Measurements from ENCODE around the gene TEKT3. TPM values are rescaled to one million over a fixed set of nuclear protein-coding genes. Genes with fewer than 3 reads are reported as not detected.
A peak's percentile ranks its signal among the peaks of the same experiment; 100 is the strongest.

The TEKT3 gene
- not detected in 2 replicates for total RNA-seq (2011; cell fraction: chromatin; rRNA removed; ENCODE audit: low replicate concordance)
- total RNA-seq (2011; cell fraction: nucleolus; rRNA removed) = not detected in 2 replicates
- not detected in 2 replicates for total RNA-seq (2011; cell fraction: nucleoplasm; rRNA removed)
- total RNA-seq (2014; rRNA removed) = not detected in 2 replicates
- total RNA-seq (2014; rRNA removed; fragmentation: Illumina TruSeq; extraction: Trizol) = not detected in 2 replicates
- total RNA-seq (2015; rRNA removed; fragmentation: Illumina TruSeq; extraction: Trizol) = not detected in 2 replicates
- not detected in 2 replicates for total RNA-seq (2021)
- polyA plus RNA-seq (2011; rRNA removed) = 0.11 TPM in 1 of 2 replicates, not detected in the other
- polyA plus RNA-seq (2011; cell fraction: cytosol; rRNA removed) = not detected in 2 replicates
- polyA plus RNA-seq (2011; cell fraction: nucleus; rRNA removed) = 0.67 and 1.4 TPM in 2 replicates
- polyA plus RNA-seq (2012) = 1.5 TPM in 1 of 2 replicates, not detected in the other
- polyA plus RNA-seq (2014; fragmentation: Illumina TruSeq; extraction: Trizol) = not detected in 2 replicates
- polyA plus RNA-seq (2014; fragmentation: Nextera tagmentation; extraction: Ambion mirVana) = not detected
- 0.34 TPM in 1 of 2 replicates, not detected in the other for polyA plus RNA-seq (2014; rRNA removed)
- polyA minus RNA-seq (2011; rRNA and poly(A)+ RNA removed) = not detected in 2 replicates
- polyA minus RNA-seq (2011; cell fraction: cytosol; rRNA and poly(A)+ RNA removed) = not detected in 2 replicates
- polyA minus RNA-seq (2011; cell fraction: nucleus; rRNA and poly(A)+ RNA removed) = not detected in 2 replicates
- percentile 10 among the genes with signal in this experiment for Bru-seq, nascent RNA
- BruChase-seq, experiment 1, labeled RNA remaining after a 2-hour chase = percentile 7 among the genes with signal in this experiment
- BruChase-seq, experiment 2, labeled RNA remaining after a 6-hour chase = percentile 3 among the genes with signal in this experiment
- long read RNA-seq, experiment 1 = 0 reads
- long read RNA-seq, experiment 2 = 0 reads
- long read RNA-seq, experiment 3 = 0 reads

GRCh38 chr17:15341385-15341849 is at the start of gene TEKT3:
TEKT3 (minus strand) TSS chr17:15341597; CDS start chr17:15331585, 10,012 bp downstream.
- Histone ChIP-seq H3K27ac (ENCODE audit: extremely low read depth, low read depth, low read length) (no peak within 1 kb of the TSS), H3K36me3 (ENCODE audit: control insufficient read depth, insufficient read depth, low read length) (no peaks in the 10 kb centered on the region), H3K9me3 (replicated peaks; ENCODE audit: control insufficient read depth, insufficient read depth, low read depth, low read length) (no peaks in the 10 kb centered on the region), H3K4me3 (peak within 1 kb of the TSS; percentile 8; the same call in 1 of the 2 replicates), H3K79me2 (ENCODE audit: control insufficient read depth, insufficient read depth, low read length) (no peaks in the 10 kb centered on the region), H4K20me1 (replicated peaks; ENCODE audit: control insufficient read depth, insufficient read depth, low read length) (no peaks in the 10 kb centered on the region), H3K9me1 (ENCODE audit: control insufficient read depth, insufficient read depth, low read length) (no peaks in the 10 kb centered on the region), H3K4me2 (ENCODE audit: insufficient read depth, low read length) (peak within 1 kb of the TSS; percentile 43), H3K4me1 (replicated peaks in 1 of 2; ENCODE audit: control insufficient read depth in 2 of 2, insufficient read depth in 2 of 2, low read length in 2 of 2) (peaks cover 0 to 6% of the 10 kb centered on the region in 2 experiments; a peak in 2 of 5 replicates), H3K9ac (ENCODE audit: insufficient read depth in 1 of 2, low read depth in 2 of 2, low read length in 2 of 2) (no peak within 1 kb of the TSS), H3K27me3 (ENCODE audit: control insufficient read depth in 2 of 2, insufficient read depth in 2 of 2, low read length in 2 of 2) (peaks cover 5 to 29% of the 10 kb centered on the region in 2 experiments; a peak in 3 of 5 replicates), H2AFZ (ENCODE audit: low read depth, low read length) (peak within 1 kb of the TSS; percentile 47; the same call in 1 of the 2 replicates)
- ChIA-PET POLR2A (no interaction called here), CTCF (ENCODE audit: low intra/inter-chr PET ratio) (no interaction called here)
- peak; percentile 100 for ATAC-seq
- peak; percentile 51 to 61 (median 55) for DNase-seq (ENCODE audit: extremely low read depth in 1 of 4, low spot score in 3 of 4)
- intact Hi-C loops (cut with micrococcal nuclease) (no loop called here), in situ Hi-C loops (cut with MboI) (no loop called here)
- 32% methylated on average over 9 of the region's 36 CpGs for WGBS (ENCODE audit: insufficient coverage, low coverage, missing lambda C conversion rate)
- FAIRE-seq = peak; percentile 55
- no TSS peak for BruUV-seq (replicated peaks)
- TF ChIP-seq VEZF1 (CRISPR knock-in tag; IDR thresholded peaks at IDR 0.05) = peak; percentile 13; the same call in 1 of the 2 replicates
- TF ChIP-seq RBM25 (IDR thresholded peaks at IDR 0.05; ENCODE audit: low read depth, low read length, severe bottlenecking) = peak; percentile 8
- no peak for TF ChIP-seq SIX5 (IDR thresholded peaks at IDR 0.05; ENCODE audit: borderline replicate concordance in 1 of 2, insufficient read depth in 1 of 2, low read depth in 1 of 2, low read length in 2 of 2)
- no peak for TF ChIP-seq TFE3 (CRISPR knock-in tag; IDR thresholded peaks at IDR 0.05)
- TF ChIP-seq RFX1 (IDR thresholded peaks at IDR 0.05) = peak; percentile 83
- no peak for TF ChIP-seq KLF10 (CRISPR knock-in tag; IDR thresholded peaks at IDR 0.05)
- TF ChIP-seq NR2C2 (CRISPR knock-in tag; IDR thresholded peaks at IDR 0.05) = no peak
- TF ChIP-seq NR2C2 (tag; IDR thresholded peaks at IDR 0.05) = no peak
- TF ChIP-seq ZNF224 (CRISPR knock-in tag; IDR thresholded peaks at IDR 0.05) = no peak
- TF ChIP-seq L3MBTL2 (IDR thresholded peaks at IDR 0.05) = peak; percentile 63
- peak; percentile 19 to 46 for TF ChIP-seq E2F6 (IDR thresholded peaks at IDR 0.05; ENCODE audit: borderline replicate concordance in 1 of 2, extremely low read depth in 1 of 2, insufficient read depth in 1 of 2, insufficient read length in 1 of 2, low read depth in 1 of 2, low read length in 1 of 2, poor library complexity in 1 of 2, severe bottlenecking in 1 of 2)
- TF ChIP-seq FOXA1 (IDR thresholded peaks at IDR 0.05; ENCODE audit: borderline replicate concordance) = no peak
- TF ChIP-seq FOS (IDR thresholded peaks at IDR 0.05; ENCODE audit: extremely low read depth, insufficient read length) = peak; percentile 41
- no peak for TF ChIP-seq ATF1 (CRISPR knock-in tag; IDR thresholded peaks at IDR 0.05)
- peak; percentile 75 for TF ChIP-seq ATF1 (tag; IDR thresholded peaks at IDR 0.05)

All from K562 (cell line).